ENCODE data around the gene OR2V1. TPM values are rescaled to one million over a fixed set of nuclear protein-coding genes. Genes with fewer than 3 reads are reported as not detected.
A peak's percentile ranks its signal among the peaks of the same experiment; 100 is the strongest.

The OR2V1 gene
- total and polyA plus RNA-seq, 2 experiments from 2014 or later: not detected

- Histone ChIP-seq H3K9me2 (ENCODE audit: insufficient read depth) (no peaks in the 10 kb centered on the region), H2AFZ (peak overlapping the region; percentile 45; the same call in 1 of the 2 replicates), H3F3A (replicated peaks; ENCODE audit: low read depth) (no peaks in the 10 kb centered on the region), H3K4me3 (no peak overlapping the region), H3K79me2 (replicated peaks; ENCODE audit: insufficient read depth) (no peaks in the 10 kb centered on the region), H4K20me1 (replicated peaks; ENCODE audit: insufficient read depth) (no peaks in the 10 kb centered on the region), H3K4me2 (no peak overlapping the region), H3K36me3 (ENCODE audit: insufficient read depth) (0 out of 2 replicates have a peak, but pooled peaks cover 4% of the 10 kb centered on the region), H3K27ac (ENCODE audit: low read depth) (no peak overlapping the region), H3K4me1 (ENCODE audit: insufficient read depth) (0 out of 2 replicates have a peak, but pooled peaks cover 5% of the 10 kb centered on the region), H3K27me3 (ENCODE audit: insufficient read depth) (no peaks in the 10 kb centered on the region)
- no peak overlapping the region for H3K27ac Mint-ChIP-seq
- ATAC-seq (no peak), DNase-seq (ENCODE audit: low spot score) (no peak)
- TF ChIP-seq CTCF (conservative IDR thresholded peaks at IDR 0.05; ENCODE audit: low read depth in 2 of 2): no peak
- H3K4me1 Mint-ChIP-seq: no peaks in the 10 kb centered on the region; the same call in 2 of the 3 replicates
- no peaks in the 10 kb centered on the region; the same call in 2 of the 3 replicates for H3K36me3 Mint-ChIP-seq (ENCODE audit: low read depth)
- H3K4me3 Mint-ChIP-seq: no peak overlapping the region
- H3K9me3 Mint-ChIP-seq: no peaks in the 10 kb centered on the region; the same call in 1 of the 3 replicates
- peaks cover 20% of the 10 kb centered on the region for H3K27me3 Mint-ChIP-seq (ENCODE audit: insufficient read depth, low read depth, poor library complexity)
Measured at GRCh38 chr5:181133610-181134231, 2.8 kb upstream of the OR2V1 start.

GRCh38 chr5:181133083-181133482 lies 2.1 kb upstream of the OR2V1 start:
- Histone ChIP-seq H3K79me2 (replicated peaks; ENCODE audit: insufficient read depth) (no peaks in the 10 kb centered on the region), H3K9me2 (ENCODE audit: insufficient read depth) (no peaks in the 10 kb centered on the region), H3K4me3 (no peak overlapping the region), H3K4me1 (ENCODE audit: insufficient read depth) (0 out of 2 replicates have a peak, but pooled peaks cover 5% of the 10 kb centered on the region), H2AFZ (no peak overlapping the region), H3K27me3 (ENCODE audit: insufficient read depth) (no peaks in the 10 kb centered on the region), H3K4me2 (no peak overlapping the region), H4K20me1 (replicated peaks; ENCODE audit: insufficient read depth) (no peaks in the 10 kb centered on the region), H3F3A (replicated peaks; ENCODE audit: low read depth) (no peaks in the 10 kb centered on the region), H3K36me3 (ENCODE audit: insufficient read depth) (0 out of 2 replicates have a peak, but pooled peaks cover 4% of the 10 kb centered on the region), H3K27ac (ENCODE audit: low read depth) (no peak overlapping the region)
- H3K36me3 Mint-ChIP-seq (ENCODE audit: low read depth): no peaks in the 10 kb centered on the region; the same call in 2 of the 3 replicates
- no peak overlapping the region; the same call in 2 of the 3 replicates for H3K4me3 Mint-ChIP-seq
- ATAC-seq (no peak), DNase-seq (ENCODE audit: low spot score) (no peak)
- peaks cover 20% of the 10 kb centered on the region for H3K27me3 Mint-ChIP-seq (ENCODE audit: insufficient read depth, low read depth, poor library complexity)
- peaks cover 2% of the 10 kb centered on the region; the same call in 2 of the 3 replicates for H3K4me1 Mint-ChIP-seq
- no peaks in the 10 kb centered on the region; the same call in 1 of the 3 replicates for H3K9me3 Mint-ChIP-seq
- H3K27ac Mint-ChIP-seq: no peak overlapping the region
- no peak for TF ChIP-seq ZNF114 (CRISPR knock-in tag; IDR thresholded peaks at IDR 0.05)
- TF ChIP-seq NANOG (IDR thresholded peaks at IDR 0.05; ENCODE audit: borderline replicate concordance): no peak
- no peak for TF ChIP-seq ZNF462 (CRISPR knock-in tag; IDR thresholded peaks at IDR 0.05)
- no peak for TF ChIP-seq ZNF331 (CRISPR knock-in tag; IDR thresholded peaks at IDR 0.05; ENCODE audit: low read depth)
- TF ChIP-seq CTCF (conservative IDR thresholded peaks at IDR 0.05; ENCODE audit: low read depth in 2 of 2): no peak
- no peak for TF ChIP-seq STAT1 (IDR thresholded peaks at IDR 0.05; ENCODE audit: unreplicated experiment)
